ENCODE data around the gene CSRP1.

DNA sequence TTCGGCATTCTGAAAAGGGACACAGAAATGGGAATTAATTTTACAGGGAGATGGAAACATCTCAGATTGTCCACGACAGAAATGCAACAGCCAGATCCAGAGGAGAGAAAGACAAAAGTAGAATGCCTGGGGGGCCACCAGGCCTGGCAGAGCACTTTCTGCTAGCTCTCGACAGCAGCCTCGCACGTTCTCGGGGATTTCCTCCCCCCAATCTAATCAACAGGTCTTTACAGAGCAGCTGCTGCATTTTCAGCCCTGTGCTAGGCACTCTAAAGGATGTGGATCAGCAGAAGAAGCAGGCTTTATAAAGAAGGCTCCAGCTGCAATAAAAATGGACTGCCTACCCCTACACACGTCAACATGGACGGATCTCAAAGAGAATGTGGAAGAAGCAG lies 10.6 kb downstream of the CSRP1 start:
- TF ChIP-seq, protein P1, sequence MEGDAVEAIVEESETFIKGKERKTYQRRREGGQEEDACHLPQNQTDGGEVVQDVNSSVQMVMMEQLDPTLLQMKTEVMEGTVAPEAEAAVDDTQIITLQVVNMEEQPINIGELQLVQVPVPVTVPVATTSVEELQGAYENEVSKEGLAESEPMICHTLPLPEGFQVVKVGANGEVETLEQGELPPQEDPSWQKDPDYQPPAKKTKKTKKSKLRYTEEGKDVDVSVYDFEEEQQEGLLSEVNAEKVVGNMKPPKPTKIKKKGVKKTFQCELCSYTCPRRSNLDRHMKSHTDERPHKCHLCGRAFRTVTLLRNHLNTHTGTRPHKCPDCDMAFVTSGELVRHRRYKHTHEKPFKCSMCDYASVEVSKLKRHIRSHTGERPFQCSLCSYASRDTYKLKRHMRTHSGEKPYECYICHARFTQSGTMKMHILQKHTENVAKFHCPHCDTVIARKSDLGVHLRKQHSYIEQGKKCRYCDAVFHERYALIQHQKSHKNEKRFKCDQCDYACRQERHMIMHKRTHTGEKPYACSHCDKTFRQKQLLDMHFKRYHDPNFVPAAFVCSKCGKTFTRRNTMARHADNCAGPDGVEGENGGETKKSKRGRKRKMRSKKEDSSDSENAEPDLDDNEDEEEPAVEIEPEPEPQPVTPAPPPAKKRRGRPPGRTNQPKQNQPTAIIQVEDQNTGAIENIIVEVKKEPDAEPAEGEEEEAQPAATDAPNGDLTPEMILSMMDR (IDR thresholded peaks at IDR 0.05; ENCODE audit: low read depth, low read length, poor library complexity, severe bottlenecking) = no peak
- no peak for TF ChIP-seq EZH2phosphoT487 (IDR thresholded peaks at IDR 0.05; ENCODE audit: borderline replicate concordance, low read length)
